Measurements from ENCODE around the gene IPMK.

GRCh38 chr10:58210160-58210559 lies 57.5 kb downstream of the IPMK start:
- TF ChIP-seq POLR2A (IDR thresholded peaks at IDR 0.05) (no peak), CTCF (IDR thresholded peaks at IDR 0.05) (no peak), POLR2AphosphoS5 (IDR thresholded peaks at IDR 0.05) (no peak)
